Heart right ventricle (tissue), 16 donors: ENCODE results near the gene PLEKHA7. TPM values are rescaled to one million over a fixed set of nuclear protein-coding genes. Genes with fewer than 3 reads are reported as not detected.

Experiments
- ATAC-seq, 8 donors: fragments of 200-7000 bp; cut with Tn5 transposase; one replicate each; pipeline ENCODE4 v1.9.1; 2020; ENCODE audit warnings: mild to moderate bottlenecking in 8 of 8, moderate library complexity in 8 of 8, moderate number of reproducible peaks in 1 of 8
- DNase-seq, 2 donors: peaks; one replicate each; pipeline ENCODE4 v3.0.0-alpha.2; 2020
- H3K27ac ChIP-seq, 10 donors: fragments of 200-600 bp; sonication (generic) in 2 of 10; one replicate each; pipeline versions ENCODE4 v1.5.0 to v1.8.0; 2020 to 2022; ENCODE audit warnings: mild to moderate bottlenecking in 3 of 10
- H3K27me3 ChIP-seq, 7 donors: fragments of 200-600 bp; one replicate each; pipeline ENCODE4 v1.8.0; 2021 to 2022; ENCODE audit warnings: mild to moderate bottlenecking in 2 of 7
- H3K36me3 ChIP-seq, 9 donors: fragments of 200-600 bp; sonication (generic) in 1 of 9; one replicate each; pipeline versions ENCODE4 v1.5.0 to v1.8.0; 2020 to 2022; ENCODE audit warnings: mild to moderate bottlenecking in 2 of 9
- H3K4me1 ChIP-seq, 9 donors: fragments of 200-600 bp; sonication (generic) in 1 of 9; one replicate each; pipeline versions ENCODE4 v1.5.0 to v1.8.0; 2020 to 2022; ENCODE audit warnings: mild to moderate bottlenecking in 4 of 9
- H3K4me3 ChIP-seq, 10 donors: fragments of 200-600 bp; sonication (generic) in 2 of 10; one replicate each; pipeline versions ENCODE4 v1.5.0 to v1.8.0; 2020 to 2022; ENCODE audit warnings: mild to moderate bottlenecking in 7 of 10, moderate library complexity in 2 of 10
- H3K9me3 ChIP-seq, 11 donors: fragments of 200-600 bp in 10 of 11; sonication (generic) in 2 of 11; one replicate each; pipeline versions ENCODE4 v1.5.0 to v1.8.0; 2013 to 2022; ENCODE audit warnings: mild to moderate bottlenecking in 2 of 11, control low read depth in 1 of 11, moderate library complexity in 1 of 11
- CTCF ChIP-seq, 9 donors: fragments of 200-600 bp; sonication (generic) in 2 of 9; IDR thresholded peaks; one replicate each; pipeline versions ENCODE4 v1.5.0 to v1.8.0; 2021 to 2022; ENCODE audit warnings: antibody characterized with exemption in 9 of 9, mild to moderate bottlenecking in 5 of 9, moderate library complexity in 1 of 9
- WGBS, 2 donors: extraction: QIAGEN DNeasy Blood & Tissue Kit; methylation state at CpG; one replicate each; pipeline ENCODE4 v1.1.7; 2013; ENCODE audit warnings: inconsistent platforms in 1 of 2; 5-methylcytosine and 5-hydroxymethylcytosine counted together
- intact Hi-C, 10 donors: fragments of 100-400 bp; cut with DNase I; formaldehyde crosslinking; loops; one replicate each; pipeline versions ENCODE4 v1.11.1 to v1.14.2; 2022
- polyA plus RNA-seq, 2 donors: library from polyadenylated mRNA; stranded (reverse); fragments of 200-250 nt; gene quantifications; one replicate each; pipeline ENCODE4 v1.2.3, GENCODE V29; 2013
- total RNA-seq, 10 donors: library from RNA; stranded (reverse); fragmentation: NEBNext Ultra II Directional in 3 of 10; extraction: Animal tissue kit (Norgen Biotek cat#: 25700) in 3 of 10; gene quantifications; one replicate each; pipeline versions ENCODE4 v1.2.1 to v1.2.4, GENCODE V29; 2021 to 2023
- donor health status: Arrhythmogenic right ventricular cardiomyopathy.
- donor health status: ischemic (EF 13 %, LVEDD 7.1; RV severe dilation, severe dysfunction).
- donor health status: healthy with polysubstance abuse.
- donor health status: DM: no; HTN: yes; CAD: no.
- donor health status: DM: no; HTN: no; CAD: no.
- donor health status: ischemic (EF 25% LVEDD 6.9; RV normal size, moderate dysfunction).
- donor health status: ischemic (EF 25% LVEDD 5.7; RV mildly dilated, moderate dysfunction).
- donor health status: healthy.
- donor health status: DM: yes; HTN: yes; CAD: no.
- donor health status: Ischemic cardiomyopathy.
- donor health status: ischemic (EF 35%, LVEDD 5.7; RV mildly dilated, moderate dysfunction).
- donor health status: nonischemic (EF 11% LVEDD 7.7; RV severe dilation, severe dysfunction).
- donor health status: DM: yes; HTN: yes; CAD: no.
- donor health status: PGD.
- donor health status: ischemic (EF 29% LVEDD 5.4; RV normal size, mild dysfunction).
- donor health status: nonischemic (EF 23%, LVEDD 6.1; RV moderate dilation, normal function).

PLEKHA7 gene
- total and polyA plus RNA-seq, 12 donors, result 15.3 to 46.9 (median 24.0) TPM

- Histone ChIP-seq H3K4me3 (peak overlapping the region; percentile 54 to 98 (median 68)), H3K9me3 (no peaks in the 10 kb centered on the region), H3K27ac (peak overlapping the region in 3 of 10 donors; percentile 14 to 48 (median 28)), H3K27me3 (peaks cover 0 to 54% (median 0%) of the 10 kb centered on the region in 7 donors), H3K4me1 (peaks cover 0 to 19% (median 11%) of the 10 kb centered on the region in 9 donors), H3K36me3 (no peaks in the 10 kb centered on the region)
- DNase-seq (peak; percentile 49 to 50), ATAC-seq (peak; percentile 69 to 90 (median 84))
- TF ChIP-seq CTCF (IDR thresholded peaks at IDR 0.05), result no peak
- WGBS, 2 donors, result 16 to 20% methylated on average over 38 of the region's 38 CpGs
- intact Hi-C loops, result loop anchor here in 2 of 10 donors (10.0 kb wide), 1 partner anchor 52 kb away; no protein-coding TSS in a partner anchor
Observed at GRCh38 chr11:17012712-17013547, 1.3 kb downstream of the PLEKHA7 start.

GRCh38 chr11:17012179-17012578, 2.0 kb downstream of the PLEKHA7 start:
- peaks cover 0 to 54% (median 0%) of the 10 kb centered on the region in 7 donors for H3K27me3 ChIP-seq
- H3K9me3 ChIP-seq, result no peaks in the 10 kb centered on the region
- ATAC-seq (no peak), DNase-seq (no peak)
- intact Hi-C loops, result loop anchor here in 2 of 10 donors (10.0 kb wide), 1 partner anchor 53 kb away; no protein-coding TSS in a partner anchor
- no peak for TF ChIP-seq CTCF (IDR thresholded peaks at IDR 0.05)
- H3K4me1 ChIP-seq, result peaks cover 0 to 19% (median 11%) of the 10 kb centered on the region in 9 donors
- H3K4me3 ChIP-seq, result no peak overlapping the region
- WGBS, 2 donors, result 86 to 87% methylated on average over 6 of the region's 6 CpGs
- H3K36me3 ChIP-seq, result no peaks in the 10 kb centered on the region
- no peak overlapping the region for H3K27ac ChIP-seq

GRCh38 chr11:17010851-17011420, 3.3 kb downstream of the PLEKHA7 start:
- Histone ChIP-seq H3K9me3 (no peaks in the 10 kb centered on the region), H3K36me3 (no peaks in the 10 kb centered on the region), H3K4me3 (no peak overlapping the region), H3K27ac (no peak overlapping the region), H3K4me1 (peaks cover 0 to 19% (median 11%) of the 10 kb centered on the region in 9 donors), H3K27me3 (peaks cover 0 to 43% (median 0%) of the 10 kb centered on the region in 7 donors)
- no peak for DNase-seq
- ATAC-seq, result no peak
- 78 to 82% methylated on average over 8 of the region's 8 CpGs for WGBS, 2 donors
- TF ChIP-seq CTCF (IDR thresholded peaks at IDR 0.05), result no peak
- intact Hi-C loops, result loop anchor here in 2 of 10 donors (10.0 kb wide), 1 partner anchor 54 kb away; no protein-coding TSS in a partner anchor

GRCh38 chr11:17008099-17008498, 6.1 kb downstream of the PLEKHA7 start:
- Histone ChIP-seq H3K4me3 (no peak overlapping the region), H3K9me3 (no peaks in the 10 kb centered on the region), H3K4me1 (peaks cover 0 to 5% (median 2%) of the 10 kb centered on the region in 9 donors), H3K27me3 (peaks cover 0 to 18% (median 0%) of the 10 kb centered on the region in 7 donors), H3K27ac (no peak overlapping the region), H3K36me3 (no peaks in the 10 kb centered on the region)
- intact Hi-C loops, result no loop called here
- ATAC-seq (peak in 1 of 8 donors; percentile 67), DNase-seq (no peak)
- TF ChIP-seq CTCF (IDR thresholded peaks at IDR 0.05), result no peak
- WGBS, 2 donors, result 89 to 94% methylated on average over 3 of the region's 3 CpGs
